ENCODE results near the gene TCIRG1.

DNA sequence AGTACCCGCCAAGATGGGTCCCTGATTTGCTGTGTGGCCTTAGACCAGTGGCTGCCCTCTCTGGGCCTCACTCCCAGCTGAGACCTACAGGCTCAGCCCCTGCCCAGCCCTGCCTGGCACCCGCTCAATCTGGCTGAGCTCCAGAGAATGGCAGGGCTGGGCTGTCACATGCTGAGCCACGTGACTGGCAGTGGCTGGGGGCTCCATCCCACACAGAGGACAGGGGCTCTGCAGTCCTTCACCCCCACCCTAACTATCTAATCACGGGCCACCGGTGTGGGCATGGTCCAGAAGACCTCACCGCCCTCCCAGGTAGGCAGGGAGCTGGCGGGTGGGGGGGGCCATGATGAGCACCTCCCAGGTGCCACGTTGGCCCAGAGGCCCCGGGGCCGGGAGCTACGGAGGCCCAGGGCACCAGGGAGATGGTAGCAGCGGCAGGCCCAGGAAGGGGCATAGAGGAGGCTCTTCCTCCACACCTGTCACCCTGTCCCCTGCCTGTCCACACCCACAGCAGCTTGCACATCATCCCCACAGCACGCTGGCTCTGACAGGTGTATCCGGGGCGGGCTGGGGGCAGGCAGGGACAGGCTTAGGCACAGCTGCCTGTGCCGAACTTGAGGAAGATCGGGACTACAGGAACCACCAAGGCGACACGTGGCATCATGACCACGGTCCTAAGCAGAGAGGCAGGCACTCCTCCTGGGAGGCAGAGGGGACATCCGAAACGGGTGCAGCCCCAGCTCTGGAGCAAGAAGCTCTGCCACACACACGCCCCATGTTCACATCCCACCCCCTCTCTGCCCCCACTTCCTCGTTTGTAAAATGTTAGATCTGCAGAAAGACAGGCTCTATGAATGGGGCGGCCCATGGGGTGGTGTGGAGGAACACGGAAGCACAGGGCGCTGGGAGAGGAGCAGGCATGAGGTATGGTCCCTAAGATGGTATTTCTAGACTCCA lies 30.2 kb upstream of the TCIRG1 start:
- TF ChIP-seq, protein P1, sequence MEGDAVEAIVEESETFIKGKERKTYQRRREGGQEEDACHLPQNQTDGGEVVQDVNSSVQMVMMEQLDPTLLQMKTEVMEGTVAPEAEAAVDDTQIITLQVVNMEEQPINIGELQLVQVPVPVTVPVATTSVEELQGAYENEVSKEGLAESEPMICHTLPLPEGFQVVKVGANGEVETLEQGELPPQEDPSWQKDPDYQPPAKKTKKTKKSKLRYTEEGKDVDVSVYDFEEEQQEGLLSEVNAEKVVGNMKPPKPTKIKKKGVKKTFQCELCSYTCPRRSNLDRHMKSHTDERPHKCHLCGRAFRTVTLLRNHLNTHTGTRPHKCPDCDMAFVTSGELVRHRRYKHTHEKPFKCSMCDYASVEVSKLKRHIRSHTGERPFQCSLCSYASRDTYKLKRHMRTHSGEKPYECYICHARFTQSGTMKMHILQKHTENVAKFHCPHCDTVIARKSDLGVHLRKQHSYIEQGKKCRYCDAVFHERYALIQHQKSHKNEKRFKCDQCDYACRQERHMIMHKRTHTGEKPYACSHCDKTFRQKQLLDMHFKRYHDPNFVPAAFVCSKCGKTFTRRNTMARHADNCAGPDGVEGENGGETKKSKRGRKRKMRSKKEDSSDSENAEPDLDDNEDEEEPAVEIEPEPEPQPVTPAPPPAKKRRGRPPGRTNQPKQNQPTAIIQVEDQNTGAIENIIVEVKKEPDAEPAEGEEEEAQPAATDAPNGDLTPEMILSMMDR (IDR thresholded peaks at IDR 0.05): no peak
- TF ChIP-seq EZH2 (IDR thresholded peaks at IDR 0.05): no peak
- no peak for TF ChIP-seq EZH2phosphoT487 (IDR thresholded peaks at IDR 0.05)

Data from neural progenitor cell (in vitro differentiated cells).